ENCODE results near the gene DTX4. TPM values are rescaled to one million over a fixed set of nuclear protein-coding genes. Genes with fewer than 3 reads are reported as not detected.

Gene DTX4
- total RNA-seq, 1 experiment from 2014 or later, result 0.21 TPM

DNA sequence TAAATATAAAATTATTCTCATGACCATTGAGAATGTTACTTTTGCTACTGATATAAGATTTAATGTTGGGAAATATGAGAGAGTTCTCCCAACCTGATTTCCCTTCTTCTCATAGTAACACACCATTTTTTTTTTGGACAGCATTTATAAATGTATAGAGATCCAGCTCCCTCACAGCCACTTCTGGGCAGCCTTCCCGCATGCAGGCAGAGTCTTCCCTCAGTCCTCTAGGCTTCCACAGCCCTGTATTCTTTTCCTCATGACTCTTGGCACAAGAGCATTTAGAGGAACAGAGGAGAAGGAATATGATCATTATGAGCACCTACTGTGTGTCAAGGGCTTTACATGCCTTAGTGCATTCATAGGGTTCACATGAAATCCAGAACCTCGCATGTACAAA, 9.0 kb downstream of the DTX4 start:
- ChIA-PET CTCF (no interaction called here), POLR2A (no interaction called here)
- intact Hi-C loops (cut with micrococcal nuclease; ENCODE audit: unreplicated experiment), result no loop called here
- ATAC-seq, result no peak
- in situ Hi-C loops (cut with HindIII; ENCODE audit: low pct_unique_long_range_greater_than_20kb, low sequenced_read_pairs), result no loop called here
- Histone ChIP-seq H3K4me1 (ENCODE audit: control insufficient read depth, insufficient read depth, low read length) (no peaks in the 10 kb centered on the region), H3K27me3 (ENCODE audit: control insufficient read depth, insufficient read depth, low read length) (peaks cover 4% of the 10 kb centered on the region), H3K27ac (ENCODE audit: low read length) (no peak overlapping the region), H3K4me3 (ENCODE audit: low read depth in 2 of 2, low read length in 2 of 2) (no peak overlapping the region), H3K9me3 (ENCODE audit: control insufficient read depth, insufficient read depth, low read depth, low read length) (no peaks in the 10 kb centered on the region), H3K36me3 (ENCODE audit: control insufficient read depth, insufficient read depth, low read length) (no peaks in the 10 kb centered on the region)
- BruUV-seq (replicated peaks), result no TSS peak
- DNase-seq (ENCODE audit: low read depth, low spot score), result no peak
- TF ChIP-seq SIN3A (IDR thresholded peaks at IDR 0.05; ENCODE audit: borderline replicate concordance, insufficient read depth, low read depth, low read length) (no peak), REST (IDR thresholded peaks at IDR 0.05; ENCODE audit: insufficient read depth in 1 of 2, low read depth in 2 of 2, low read length in 1 of 2) (no peak), TCF7L2 (IDR thresholded peaks at IDR 0.05; ENCODE audit: low read depth, low read length) (no peak), POLR2AphosphoS5 (IDR thresholded peaks at IDR 0.05; ENCODE audit: low read depth, low read length) (no peak), CTCF (IDR thresholded peaks at IDR 0.05) (no peak)

DNA sequence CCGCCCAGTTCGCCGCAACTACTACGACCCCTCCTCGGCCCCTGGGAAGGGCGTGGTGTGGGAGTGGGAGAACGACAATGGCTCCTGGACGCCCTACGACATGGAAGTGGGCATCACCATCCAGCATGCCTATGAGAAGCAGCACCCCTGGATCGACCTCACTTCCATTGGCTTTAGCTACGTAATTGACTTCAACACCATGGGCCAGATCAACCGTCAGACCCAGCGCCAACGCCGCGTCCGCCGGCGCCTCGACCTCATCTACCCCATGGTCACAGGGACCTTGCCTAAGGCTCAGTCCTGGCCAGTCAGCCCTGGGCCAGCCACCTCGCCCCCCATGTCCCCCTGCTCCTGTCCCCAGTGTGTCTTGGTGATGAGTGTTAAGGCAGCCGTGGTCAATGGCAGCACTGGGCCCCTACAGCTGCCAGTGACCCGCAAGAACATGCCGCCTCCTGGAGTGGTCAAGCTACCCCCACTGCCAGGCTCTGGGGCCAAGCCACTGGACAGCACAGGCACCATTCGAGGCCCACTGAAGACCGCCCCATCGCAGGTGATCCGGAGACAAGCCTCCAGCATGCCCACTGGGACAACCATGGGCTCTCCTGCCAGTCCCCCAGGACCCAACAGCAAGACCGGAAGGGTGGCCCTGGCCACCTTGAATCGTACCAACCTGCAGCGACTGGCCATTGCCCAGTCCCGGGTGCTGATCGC, 10.0 kb downstream of the DTX4 start:
- no TSS peak for BruUV-seq (replicated peaks)
- ChIA-PET POLR2A (no interaction called here), CTCF (interaction anchor here (0.6 kb wide), 1 partner anchor 10 kb away, joined by 7 read pairs; the partner anchor contains the start of gene DTX4)
- H3K36me3 ChIP-seq (ENCODE audit: control insufficient read depth, insufficient read depth, low read length), result no peaks in the 10 kb centered on the region
- no peaks in the 10 kb centered on the region for H3K9me3 ChIP-seq (ENCODE audit: control insufficient read depth, insufficient read depth, low read depth, low read length)
- ATAC-seq (no peak), DNase-seq (ENCODE audit: low read depth, low spot score) (no peak)
- H3K4me1 ChIP-seq (ENCODE audit: control insufficient read depth, insufficient read depth, low read length), result no peaks in the 10 kb centered on the region
- in situ Hi-C loops (cut with HindIII; ENCODE audit: low pct_unique_long_range_greater_than_20kb, low sequenced_read_pairs) (no loop called here), intact Hi-C loops (cut with micrococcal nuclease; ENCODE audit: unreplicated experiment) (no loop called here)
- H3K27me3 ChIP-seq (ENCODE audit: control insufficient read depth, insufficient read depth, low read length), result peaks cover 4% of the 10 kb centered on the region
- H3K4me3 ChIP-seq (ENCODE audit: low read depth in 2 of 2, low read length in 2 of 2), result no peak overlapping the region
- no peak overlapping the region for H3K27ac ChIP-seq (ENCODE audit: low read length)
- no peak for TF ChIP-seq POLR2AphosphoS5 (IDR thresholded peaks at IDR 0.05; ENCODE audit: low read depth, low read length)
- TF ChIP-seq REST (IDR thresholded peaks at IDR 0.05; ENCODE audit: insufficient read depth in 1 of 2, low read depth in 2 of 2, low read length in 1 of 2), result no peak
- TF ChIP-seq SIN3A (IDR thresholded peaks at IDR 0.05; ENCODE audit: borderline replicate concordance, insufficient read depth, low read depth, low read length), result no peak
- TF ChIP-seq TCF7L2 (IDR thresholded peaks at IDR 0.05; ENCODE audit: low read depth, low read length), result no peak
- no peak for TF ChIP-seq CTCF (IDR thresholded peaks at IDR 0.05)
